Transverse colon (tissue), 4 donors: ENCODE results near the gene ANKDD1B.

ENCODE experiments used
- EP300 ChIP-seq: sonication (generic); formaldehyde crosslinking; IDR thresholded peaks from one replicate; pipeline ENCODE4 v1.6.1; 2017; ENCODE audit warnings: antibody characterized with exemption, low read depth
- POLR2A ChIP-seq: fragments of 450-650 bp; IDR thresholded peaks from one replicate; pipeline ENCODE4 v1.6.1; 2016; ENCODE audit warnings: antibody characterized with exemption, mild to moderate bottlenecking, moderate library complexity
- POLR2AphosphoS5 ChIP-seq, 3 donors: sonication (generic); formaldehyde crosslinking; IDR thresholded peaks; one replicate each; pipeline ENCODE4 v1.6.1; 2016; ENCODE audit warnings: antibody characterized with exemption in 3 of 3
- TF ChIP-seq, protein P1 (sequence below), 5 experiments: fragments of 200-600 bp in 3 of 5; fragments of 450-650 bp in 2 of 5; sonication (generic) in 3 of 5; IDR thresholded peaks; 1 replicate in 2 of 5; 2 replicates in 3 of 5; pipeline ENCODE4 v1.5.1; 2016 to 2017; ENCODE audit warnings: antibody characterized with exemption in 5 of 5, inconsistent platforms in 3 of 5, mild to moderate bottlenecking in 2 of 5, moderate library complexity in 1 of 5

DNA sequence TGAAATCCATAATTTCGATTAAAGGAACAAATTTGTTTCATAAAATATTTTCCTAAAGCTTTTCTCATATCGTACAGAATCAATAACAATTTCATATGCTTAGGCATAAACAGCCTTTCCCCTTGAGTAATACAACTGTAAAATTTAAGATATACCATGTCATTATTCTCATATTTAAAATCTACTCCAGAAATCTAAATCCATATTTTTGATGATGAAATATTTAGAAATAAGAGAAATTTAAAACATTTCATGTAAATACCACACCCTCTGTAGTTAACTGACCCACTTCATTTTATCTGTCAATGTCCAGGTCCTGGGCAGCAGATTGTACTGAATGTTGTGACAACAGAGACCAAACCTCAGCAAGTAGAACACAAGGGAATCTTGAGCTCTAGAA lies 100.8 kb downstream of the ANKDD1B start:
- TF ChIP-seq, protein P1, sequence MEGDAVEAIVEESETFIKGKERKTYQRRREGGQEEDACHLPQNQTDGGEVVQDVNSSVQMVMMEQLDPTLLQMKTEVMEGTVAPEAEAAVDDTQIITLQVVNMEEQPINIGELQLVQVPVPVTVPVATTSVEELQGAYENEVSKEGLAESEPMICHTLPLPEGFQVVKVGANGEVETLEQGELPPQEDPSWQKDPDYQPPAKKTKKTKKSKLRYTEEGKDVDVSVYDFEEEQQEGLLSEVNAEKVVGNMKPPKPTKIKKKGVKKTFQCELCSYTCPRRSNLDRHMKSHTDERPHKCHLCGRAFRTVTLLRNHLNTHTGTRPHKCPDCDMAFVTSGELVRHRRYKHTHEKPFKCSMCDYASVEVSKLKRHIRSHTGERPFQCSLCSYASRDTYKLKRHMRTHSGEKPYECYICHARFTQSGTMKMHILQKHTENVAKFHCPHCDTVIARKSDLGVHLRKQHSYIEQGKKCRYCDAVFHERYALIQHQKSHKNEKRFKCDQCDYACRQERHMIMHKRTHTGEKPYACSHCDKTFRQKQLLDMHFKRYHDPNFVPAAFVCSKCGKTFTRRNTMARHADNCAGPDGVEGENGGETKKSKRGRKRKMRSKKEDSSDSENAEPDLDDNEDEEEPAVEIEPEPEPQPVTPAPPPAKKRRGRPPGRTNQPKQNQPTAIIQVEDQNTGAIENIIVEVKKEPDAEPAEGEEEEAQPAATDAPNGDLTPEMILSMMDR (IDR thresholded peaks at IDR 0.05) = no peak
- no peak for TF ChIP-seq POLR2AphosphoS5 (IDR thresholded peaks at IDR 0.05)
- TF ChIP-seq POLR2A = no peak
- no peak for TF ChIP-seq EP300
